K562 (cell line): ENCODE measurements around the gene MACROD2. TPM values are rescaled to one million over a fixed set of nuclear protein-coding genes. Genes with fewer than 3 reads are reported as not detected.

ENCODE experiments used
- CEBPB ChIP-seq: fragments of 450-650 bp; IDR thresholded peaks from 2 replicates; pipeline ENCODE4 v1.6.1; 2016; ENCODE audit warnings: missing genetic modification characterization, missing compliant biosample characterization
- CUX1 ChIP-seq: fragments of 200-800 bp; sonication (Bioruptor generic); IDR thresholded peaks from 2 replicates; pipeline ENCODE4 v1.6.1; 2016; ENCODE audit warnings: missing genetic modification characterization, missing compliant biosample characterization
- IFI16 ChIP-seq: fragments of 250-450 bp; sonication (Bioruptor Pico); IDR thresholded peaks from 2 replicates; pipeline ENCODE4 v2.1.2; 2022; ENCODE audit warnings: mild to moderate bottlenecking, inconsistent platforms
- KDM5B ChIP-seq: fragments of 200-600 bp; sonication (generic); IDR thresholded peaks from 2 replicates; pipeline ENCODE4 v1.6.1; 2012; ENCODE audit warnings: low read depth, mild to moderate bottlenecking, moderate library complexity, low read length, control low read depth, inconsistent platforms; ENCODE audit not compliant: insufficient replicate concordance
- ZNF583 ChIP-seq: fragments of 250-450 bp; sonication (Bioruptor Pico); IDR thresholded peaks from 2 replicates; pipeline ENCODE4 v1.4.0; 2020
- polyA plus RNA-seq, 8 experiments: library from polyadenylated mRNA; depleted of rRNA in 4 of 8; stranded (reverse) in 5 of 8; unstranded in 3 of 8; fragments of >200 nt; fragmentation: Nextera tagmentation in 2 of 8; fragmentation: Illumina TruSeq in 1 of 8; extraction: Ambion mirVana in 2 of 8; extraction: Trizol in 1 of 8; gene quantifications; 2 replicates each; pipeline versions ENCODE4 v1.2.1 to v1.2.3, GENCODE V29; 2011 to 2014; ENCODE audit warnings: inconsistent platforms in 1 of 8, missing spikeins in 1 of 8
- total RNA-seq, 7 experiments: library from RNA; depleted of rRNA in 6 of 7; stranded (reverse); fragments of >200 nt in 6 of 7; fragmentation: Illumina TruSeq in 2 of 7; extraction: Trizol in 2 of 7; gene quantifications; 2 replicates each; pipeline versions ENCODE4 v1.2.1 to v1.2.3, GENCODE V29; 2011 to 2021; ENCODE audit warnings: low replicate concordance in 1 of 7
- TF ChIP-seq, protein P1 (sequence below): IDR thresholded peaks from 2 replicates; pipeline ENCODE4 v1.6.1; 2011; ENCODE audit warnings: borderline replicate concordance, low read depth, mild to moderate bottlenecking, moderate library complexity, low read length; ENCODE audit not compliant: insufficient read depth, poor library complexity, severe bottlenecking

The MACROD2 gene
- total and polyA plus RNA-seq, 9 of the 15 experiments (the other 6 are each of a cell fraction or from before 2014, with no cell fraction given), result not detected

- no peak for TF ChIP-seq CUX1 (CRISPR knock-in tag)
- TF ChIP-seq KDM5B, result no peak
- TF ChIP-seq ZNF583, result no peak
- TF ChIP-seq, protein P1, sequence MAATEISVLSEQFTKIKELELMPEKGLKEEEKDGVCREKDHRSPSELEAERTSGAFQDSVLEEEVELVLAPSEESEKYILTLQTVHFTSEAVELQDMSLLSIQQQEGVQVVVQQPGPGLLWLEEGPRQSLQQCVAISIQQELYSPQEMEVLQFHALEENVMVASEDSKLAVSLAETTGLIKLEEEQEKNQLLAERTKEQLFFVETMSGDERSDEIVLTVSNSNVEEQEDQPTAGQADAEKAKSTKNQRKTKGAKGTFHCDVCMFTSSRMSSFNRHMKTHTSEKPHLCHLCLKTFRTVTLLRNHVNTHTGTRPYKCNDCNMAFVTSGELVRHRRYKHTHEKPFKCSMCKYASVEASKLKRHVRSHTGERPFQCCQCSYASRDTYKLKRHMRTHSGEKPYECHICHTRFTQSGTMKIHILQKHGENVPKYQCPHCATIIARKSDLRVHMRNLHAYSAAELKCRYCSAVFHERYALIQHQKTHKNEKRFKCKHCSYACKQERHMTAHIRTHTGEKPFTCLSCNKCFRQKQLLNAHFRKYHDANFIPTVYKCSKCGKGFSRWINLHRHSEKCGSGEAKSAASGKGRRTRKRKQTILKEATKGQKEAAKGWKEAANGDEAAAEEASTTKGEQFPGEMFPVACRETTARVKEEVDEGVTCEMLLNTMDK, result no peak
- TF ChIP-seq IFI16, result no peak
- TF ChIP-seq CEBPB (tag), result no peak
Measured at GRCh38 chr20:14291502-14291901, 296.2 kb downstream of the MACROD2 start (continued).
